HepG2 (cell line): ENCODE measurements around the gene OPRD1. TPM values are rescaled to one million over a fixed set of nuclear protein-coding genes. Genes with fewer than 3 reads are reported as not detected.

Experiments
- ATAC-seq: fragments of 200-7000 bp; cut with Tn5 transposase; 3 replicates; pipeline ENCODE4 v1.9.1; 2020; ENCODE audit warnings: mild to moderate bottlenecking, moderate library complexity
- BruUV-seq: library from RNA; stranded (reverse); fragments of 400-500 nt; replicated peaks from 2 replicates; lab custom pipeline; 2021; lab: Mats Ljungman, UMichigan
- CTCF ChIA-PET: fragments of 300-600 bp; formaldehyde crosslinking; extraction: SDS; loops from one replicate; lab custom pipeline; 2021; ENCODE audit warnings: low total read pairs, inconsistent platforms, low intra/inter-chr PET ratio; lab: Yijun Ruan, JAX
- POLR2A ChIA-PET: fragments of 350-600 bp; sonication (Branson Sonifier 250); formaldehyde crosslinking; loops from one replicate; lab custom pipeline; 2020; ENCODE audit warnings: antibody characterized with exemption, inconsistent platforms; lab: Yijun Ruan, JAX
- DNase-seq: peaks from one replicate; pipeline ENCODE4 v3.0.0-alpha.2; 2015; ENCODE audit warnings: low spot score
- FAIRE-seq: peaks from 3 replicates; lab custom pipeline; 2011; peaks lifted over from hg19 to GRCh38; lab: Jason Lieb, UNC
- H2AFZ ChIP-seq: one replicate; pipeline ENCODE4 v1.6.1; 2011; ENCODE audit warnings: low read length, inconsistent platforms
- H3K27ac ChIP-seq: fragments of 300-600 bp; 3 replicates; pipeline ENCODE4 v1.8.0; 2011; ENCODE audit warnings: mixed run types, mild to moderate bottlenecking, mixed read lengths, low read length, inconsistent platforms; ENCODE audit not compliant: insufficient read depth; ENCODE audit errors: extremely low read length
- H3K27me3 ChIP-seq, 2 experiments: fragments of 200-600 bp in 1 of 2; 2 replicates in 1 of 2; 3 replicates in 1 of 2; pipeline versions ENCODE4 v1.6.0 to v1.8.0; 2011; ENCODE audit warnings: low read length in 2 of 2, mild to moderate bottlenecking in 2 of 2, moderate library complexity in 2 of 2, inconsistent platforms in 1 of 2; ENCODE audit not compliant: insufficient read depth in 2 of 2, control insufficient read depth in 1 of 2
- H3K36me3 ChIP-seq, 2 experiments: fragments of 200-600 bp in 1 of 2; replicated peaks in 1 of 2; 2 replicates in 1 of 2; 3 replicates in 1 of 2; pipeline versions ENCODE4 v1.5.1 to v1.8.0; 2011; ENCODE audit warnings: low read length in 2 of 2, inconsistent platforms in 1 of 2; ENCODE audit not compliant: insufficient read depth in 2 of 2, control insufficient read depth in 1 of 2
- H3K4me1 ChIP-seq: 2 replicates; pipeline ENCODE4 v1.5.1; 2012; ENCODE audit warnings: low read length, inconsistent platforms; ENCODE audit not compliant: insufficient read depth
- H3K4me2 ChIP-seq: 2 replicates; pipeline ENCODE4 v1.6.0; 2011; ENCODE audit warnings: low read depth, low read length, inconsistent platforms
- H3K4me3 ChIP-seq, 3 experiments: fragments of 200-600 bp in 1 of 3; sonication (generic), shearing (Covaris generic) in 1 of 3; replicated peaks in 1 of 3; 2 replicates each; pipeline ENCODE4 v1.5.1; 2011 to 2016; ENCODE audit warnings: low read length in 3 of 3, inconsistent platforms in 2 of 3, low read depth in 2 of 3, mild to moderate bottlenecking in 2 of 3, control low read depth in 1 of 3, mixed read lengths in 1 of 3; ENCODE audit not compliant: insufficient read depth in 1 of 3
- H3K79me2 ChIP-seq: one replicate; pipeline ENCODE4 v1.6.1; 2011; ENCODE audit warnings: low read length, inconsistent platforms; ENCODE audit not compliant: insufficient read depth
- H3K9ac ChIP-seq: 2 replicates; pipeline ENCODE4 v1.6.0; 2011; ENCODE audit warnings: mild to moderate bottlenecking, low read depth, low read length, inconsistent platforms; ENCODE audit not compliant: insufficient read depth
- H3K9me3 ChIP-seq: 2 replicates; pipeline ENCODE4 v1.5.1; 2012; ENCODE audit warnings: mild to moderate bottlenecking, low read length
- H4K20me1 ChIP-seq: 2 replicates; pipeline ENCODE4 v1.6.0; 2011; ENCODE audit warnings: inconsistent platforms, mild to moderate bottlenecking, low read length, moderate library complexity; ENCODE audit not compliant: insufficient read depth
- CCAR2 ChIP-seq: fragments of 200-400 bp; formaldehyde crosslinking; optimal IDR thresholded peaks from 2 replicates; pipeline ENCODE3; 2018; ENCODE audit warnings: low read depth, mild to moderate bottlenecking, low read length, moderate library complexity
- LCORL ChIP-seq, 2 experiments: fragments of 450-650 bp in 1 of 2; sonication (generic) in 1 of 2; formaldehyde crosslinking in 1 of 2; IDR thresholded peaks; 2 replicates each; pipeline versions ENCODE4 v1.5.0 to v1.6.1; 2017 to 2020; ENCODE audit warnings: antibody characterized with exemption in 1 of 2, missing genetic modification reagents in 1 of 2
- MAFF ChIP-seq: IDR thresholded peaks from 2 replicates; pipeline ENCODE4 v1.6.1; 2011; ENCODE audit warnings: low read depth, low read length, improper control_type of control experiment
- MYNN ChIP-seq: sonication (generic); formaldehyde crosslinking; IDR thresholded peaks from 2 replicates; pipeline ENCODE4 v1.4.0; 2020; ENCODE audit warnings: mild to moderate bottlenecking, low read depth, missing genetic modification reagents
- NR2F2 ChIP-seq: IDR thresholded peaks from 2 replicates; pipeline ENCODE4 v1.6.1; 2012; ENCODE audit warnings: low read depth, inconsistent platforms, borderline replicate concordance
- PHF8 ChIP-seq: sonication (generic); formaldehyde crosslinking; IDR thresholded peaks from 2 replicates; pipeline ENCODE4 v1.5.0; 2020; ENCODE audit warnings: missing genetic modification reagents
- RBAK ChIP-seq: sonication (generic); formaldehyde crosslinking; IDR thresholded peaks from 2 replicates; pipeline ENCODE4 v1.5.1; 2020; ENCODE audit warnings: mild to moderate bottlenecking, missing genetic modification reagents
- SALL1 ChIP-seq: sonication (generic); formaldehyde crosslinking; IDR thresholded peaks from 2 replicates; pipeline ENCODE4 v1.8.0; 2022; ENCODE audit warnings: mild to moderate bottlenecking, missing genetic modification reagents
- THRA ChIP-seq: sonication (generic); formaldehyde crosslinking; IDR thresholded peaks from 2 replicates; pipeline ENCODE4 v1.4.0; 2020; ENCODE audit warnings: missing genetic modification reagents, borderline replicate concordance
- ZFP36L1 ChIP-seq: sonication (generic); formaldehyde crosslinking; IDR thresholded peaks from 2 replicates; pipeline ENCODE4 v1.8.0; 2022; ENCODE audit warnings: mild to moderate bottlenecking, missing genetic modification reagents, moderate library complexity
- ZMYM3 ChIP-seq: sonication (generic); formaldehyde crosslinking; IDR thresholded peaks from 2 replicates; pipeline ENCODE4 v1.5.1; 2020; ENCODE audit warnings: mild to moderate bottlenecking, missing genetic modification reagents
- ZNF207 ChIP-seq: fragments of 450-650 bp; IDR thresholded peaks from 2 replicates; pipeline ENCODE4 v1.6.1; 2016; ENCODE audit warnings: antibody characterized with exemption, borderline replicate concordance
- ZNF383 ChIP-seq: sonication (generic); formaldehyde crosslinking; IDR thresholded peaks from 2 replicates; pipeline ENCODE4 v1.4.0; 2020; ENCODE audit warnings: missing genetic modification reagents, mild to moderate bottlenecking, borderline replicate concordance
- ZNF597 ChIP-seq: sonication (generic); formaldehyde crosslinking; IDR thresholded peaks from 2 replicates; pipeline ENCODE4 v1.5.0; 2020; ENCODE audit warnings: missing genetic modification reagents
- ZSCAN12 ChIP-seq: sonication (generic); formaldehyde crosslinking; IDR thresholded peaks from 2 replicates; pipeline ENCODE4 v1.9.0; 2021; ENCODE audit warnings: mild to moderate bottlenecking, missing genetic modification reagents
- ZSCAN22 ChIP-seq: sonication (generic); formaldehyde crosslinking; IDR thresholded peaks from 2 replicates; pipeline ENCODE4 v1.4.0; 2020; ENCODE audit warnings: mild to moderate bottlenecking, missing genetic modification reagents
- WGBS: methylation state at CpG from one replicate; pipeline ENCODE4 v1.1.6; 2017; ENCODE audit warnings: low lambda C conversion rate; 5-methylcytosine and 5-hydroxymethylcytosine counted together
- in situ Hi-C: cut with HindIII; loops from 2 replicates; pipeline ENCODE4 v1.10.0; 2017; ENCODE audit warnings: low pct_unique_long_range_greater_than_20kb; ENCODE audit not compliant: extremely low pct_ligation_motif_present
- intact Hi-C: fragments of 100-400 bp; cut with micrococcal nuclease; formaldehyde crosslinking; loops from one replicate; pipeline ENCODE4 v1.10.0; 2022; ENCODE audit not compliant: unreplicated experiment
- polyA plus RNA-seq, 8 experiments: library from polyadenylated mRNA; depleted of rRNA in 3 of 8; stranded (reverse) in 7 of 8; unstranded in 1 of 8; fragments of >200 nt; fragmentation: Illumina TruSeq in 4 of 8; extraction: Trizol in 4 of 8; gene quantifications; 2 replicates each; pipeline versions ENCODE4 v1.2.1 to v1.2.3, GENCODE V29; 2011 to 2016; ENCODE audit warnings: low read depth in 4 of 8, missing spikeins in 1 of 8, mixed read lengths in 1 of 8; ENCODE audit not compliant: insufficient read depth in 1 of 8
- total RNA-seq, 5 experiments: library from RNA; depleted of rRNA; stranded (reverse); fragments of >200 nt; fragmentation: Illumina TruSeq; extraction: Trizol; gene quantifications; 2 replicates each; pipeline ENCODE4 v1.2.3, GENCODE V29; 2016; ENCODE audit warnings: low read depth in 1 of 5
- TF ChIP-seq, protein P1 (sequence below): sonication (generic); formaldehyde crosslinking; IDR thresholded peaks from 2 replicates; pipeline ENCODE4 v1.5.1; 2020; ENCODE audit warnings: missing genetic modification reagents, mild to moderate bottlenecking, borderline replicate concordance
- TF ChIP-seq, protein P2 (sequence below): sonication (generic); formaldehyde crosslinking; IDR thresholded peaks from 2 replicates; pipeline ENCODE4 v1.4.0; 2020; ENCODE audit warnings: low read depth, missing genetic modification reagents

The OPRD1 gene
- total and polyA plus RNA-seq, 2 of the 13 experiments (the other 11 are each of a cell fraction or from before 2014, with no cell fraction given) = 0.02 to 0.03 TPM

- Histone ChIP-seq H3K27ac (no peak overlapping the region), H2AFZ (no peak overlapping the region), H3K4me3 (no peak overlapping the region), H3K79me2 (no peaks in the 10 kb centered on the region), H3K4me1 (peaks cover 21% of the 10 kb centered on the region), H3K9me3 (no peaks in the 10 kb centered on the region)
- intact Hi-C loops = no loop called here
- CTCF ChIA-PET = no interaction called here
- no peak for ATAC-seq
- TF ChIP-seq ZFP36L1 (CRISPR knock-in tag) = no peak
- TF ChIP-seq NR2F2 = no peak
- no peak for TF ChIP-seq PHF8 (CRISPR knock-in tag)
- no peak for TF ChIP-seq RBAK (CRISPR knock-in tag)
- TF ChIP-seq, protein P1, sequence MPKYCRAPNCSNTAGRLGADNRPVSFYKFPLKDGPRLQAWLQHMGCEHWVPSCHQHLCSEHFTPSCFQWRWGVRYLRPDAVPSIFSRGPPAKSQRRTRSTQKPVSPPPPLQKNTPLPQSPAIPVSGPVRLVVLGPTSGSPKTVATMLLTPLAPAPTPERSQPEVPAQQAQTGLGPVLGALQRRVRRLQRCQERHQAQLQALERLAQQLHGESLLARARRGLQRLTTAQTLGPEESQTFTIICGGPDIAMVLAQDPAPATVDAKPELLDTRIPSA = no peak
- TF ChIP-seq ZNF597 = no peak
- TF ChIP-seq ZSCAN22 = no peak
- no peak for TF ChIP-seq ZNF383 (CRISPR knock-in tag)
- TF ChIP-seq ZSCAN12 (CRISPR knock-in tag) = no peak
- TF ChIP-seq ZMYM3 (CRISPR knock-in tag) = no peak
- no peak for TF ChIP-seq SALL1
- TF ChIP-seq THRA (CRISPR knock-in tag) = no peak
- no peak for TF ChIP-seq MYNN (CRISPR knock-in tag)
- TF ChIP-seq, protein P2, sequence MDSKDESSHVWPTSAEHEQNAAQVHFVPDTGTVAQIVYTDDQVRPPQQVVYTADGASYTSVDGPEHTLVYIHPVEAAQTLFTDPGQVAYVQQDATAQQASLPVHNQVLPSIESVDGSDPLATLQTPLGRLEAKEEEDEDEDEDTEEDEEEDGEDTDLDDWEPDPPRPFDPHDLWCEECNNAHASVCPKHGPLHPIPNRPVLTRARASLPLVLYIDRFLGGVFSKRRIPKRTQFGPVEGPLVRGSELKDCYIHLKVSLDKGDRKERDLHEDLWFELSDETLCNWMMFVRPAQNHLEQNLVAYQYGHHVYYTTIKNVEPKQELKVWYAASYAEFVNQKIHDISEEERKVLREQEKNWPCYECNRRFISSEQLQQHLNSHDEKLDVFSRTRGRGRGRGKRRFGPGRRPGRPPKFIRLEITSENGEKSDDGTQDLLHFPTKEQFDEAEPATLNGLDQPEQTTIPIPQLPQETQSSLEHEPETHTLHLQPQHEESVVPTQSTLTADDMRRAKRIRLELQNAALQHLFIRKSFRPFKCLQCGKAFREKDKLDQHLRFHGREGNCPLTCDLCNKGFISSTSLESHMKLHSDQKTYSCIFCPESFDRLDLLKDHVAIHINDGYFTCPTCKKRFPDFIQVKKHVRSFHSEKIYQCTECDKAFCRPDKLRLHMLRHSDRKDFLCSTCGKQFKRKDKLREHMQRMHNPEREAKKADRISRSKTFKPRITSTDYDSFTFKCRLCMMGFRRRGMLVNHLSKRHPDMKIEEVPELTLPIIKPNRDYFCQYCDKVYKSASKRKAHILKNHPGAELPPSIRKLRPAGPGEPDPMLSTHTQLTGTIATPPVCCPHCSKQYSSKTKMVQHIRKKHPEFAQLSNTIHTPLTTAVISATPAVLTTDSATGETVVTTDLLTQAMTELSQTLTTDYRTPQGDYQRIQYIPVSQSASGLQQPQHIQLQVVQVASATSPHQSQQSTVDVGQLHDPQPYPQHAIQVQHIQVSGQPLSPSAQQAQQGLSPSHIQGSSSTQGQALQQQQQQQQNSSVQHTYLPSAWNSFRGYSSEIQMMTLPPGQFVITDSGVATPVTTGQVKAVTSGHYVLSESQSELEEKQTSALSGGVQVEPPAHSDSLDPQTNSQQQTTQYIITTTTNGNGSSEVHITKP = no peak
- TF ChIP-seq MAFF = no peak
- no peak for TF ChIP-seq LCORL (IDR thresholded peaks at IDR 0.05)
- TF ChIP-seq LCORL (CRISPR knock-in tag; IDR thresholded peaks at IDR 0.05) = no peak
- TF ChIP-seq CCAR2 = no peak
- no peak for TF ChIP-seq ZNF207
- TF ChIP-seq, all 625 proteins: peak for 0
- Histone ChIP-seq H3K4me2 (no peak overlapping the region), H3K36me3 (peaks cover 0 to 2% of the 10 kb centered on the region in 2 experiments; a peak in 3 of 5 replicates), H3K9ac (no peak overlapping the region), H3K27me3 (peaks cover 0 to 4% of the 10 kb centered on the region in 2 experiments; a peak in 2 of 5 replicates), H4K20me1 (no peaks in the 10 kb centered on the region)
- no peak for FAIRE-seq
- DNase-seq = no peak
- in situ Hi-C loops = loop anchor here (25.0 kb wide), 1 partner anchor 261 kb away; no protein-coding TSS in a partner anchor
- POLR2A ChIA-PET = interaction anchor here (1.6 kb wide), 1 partner anchor 40 kb away, joined by 4 read pairs; the partner anchor contains the start of gene YTHDF2
- no TSS peak for BruUV-seq
- WGBS = 94% methylated on average over 17 of the region's 17 CpGs
These were observed 35.6 kb upstream of the OPRD1 start for GRCh38 chr1:28776341-28776740.
